T-helper 2 cell treated with Interferon-gamma antibody and Interleukin-4, amounts not matched to agents 5 μg/mL and 100 μg/mL, for 36 hours (primary cell): Measurements from ENCODE around the gene COBL.

Source experiments
- DNase-seq: peaks from one replicate; pipeline ENCODE4 v3.0.0; 2021; ENCODE audit warnings: low spot score
- H3K27ac Mint-ChIP-seq: one replicate; pipeline ENCODE4 v1.8.0; 2021; ENCODE audit warnings: mild to moderate bottlenecking, mixed read lengths
- H3K27me3 Mint-ChIP-seq: one replicate; pipeline ENCODE4 v1.8.0; 2021; ENCODE audit warnings: low read depth, mixed read lengths
- H3K36me3 Mint-ChIP-seq: one replicate; pipeline ENCODE4 v1.8.0; 2021; ENCODE audit warnings: low read depth, mixed read lengths
- H3K4me1 Mint-ChIP-seq: one replicate; pipeline ENCODE4 v1.8.0; 2021; ENCODE audit warnings: low read depth, mixed read lengths
- H3K4me3 Mint-ChIP-seq: one replicate; pipeline ENCODE4 v1.8.0; 2022; ENCODE audit warnings: mild to moderate bottlenecking, moderate library complexity, mixed read lengths
- H3K9me3 Mint-ChIP-seq: one replicate; pipeline ENCODE4 v1.8.0; 2021; ENCODE audit warnings: mixed read lengths

The COBL gene

DNA sequence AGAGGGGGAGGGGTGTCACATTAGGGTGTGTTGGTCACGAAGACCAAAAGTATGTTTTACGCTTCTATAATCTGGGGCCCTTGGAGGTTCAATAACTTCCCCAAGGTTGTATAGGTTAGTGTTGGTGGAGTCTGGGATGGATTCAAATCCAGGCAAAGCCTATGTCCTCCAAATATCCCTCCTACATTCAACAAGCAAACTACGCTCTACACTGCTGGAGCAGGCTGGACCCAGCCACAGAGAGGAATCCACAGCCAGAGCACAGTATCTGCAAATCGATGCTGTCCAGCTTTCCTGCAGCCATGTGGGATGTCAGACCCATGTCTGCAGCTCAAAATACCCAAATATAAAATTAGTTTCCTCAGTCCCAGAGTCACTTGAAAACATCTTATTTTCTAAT is 198.0 kb downstream of the COBL start:
- peaks cover 9% of the 10 kb centered on the region for H3K9me3 Mint-ChIP-seq
- H3K4me3 Mint-ChIP-seq, result no peak overlapping the region
- no peak for DNase-seq
- H3K4me1 Mint-ChIP-seq, result peaks cover 31% of the 10 kb centered on the region
- peaks cover 13% of the 10 kb centered on the region for H3K27me3 Mint-ChIP-seq
- H3K36me3 Mint-ChIP-seq, result no peaks in the 10 kb centered on the region
- no peak overlapping the region for H3K27ac Mint-ChIP-seq

DNA sequence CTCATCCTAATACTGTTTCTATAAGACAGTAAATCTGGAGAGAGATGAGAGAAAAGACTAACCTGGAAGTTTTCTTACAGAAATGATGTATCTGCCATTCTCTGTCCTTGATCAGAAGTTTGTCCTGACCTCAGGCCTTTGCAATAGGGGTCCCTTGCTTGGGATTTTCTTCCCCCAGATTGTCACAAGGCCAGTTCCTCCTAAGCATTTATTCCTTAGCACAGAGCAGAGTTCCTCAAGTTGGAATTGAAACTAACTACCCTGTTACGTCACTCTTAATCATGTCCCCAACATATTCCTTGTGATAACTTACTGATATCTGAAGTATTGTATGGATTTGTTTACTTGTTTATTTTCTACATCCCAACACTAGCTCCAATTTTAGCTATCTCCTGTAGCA is 202.1 kb downstream of the COBL start:
- H3K27ac Mint-ChIP-seq, result no peak overlapping the region
- no peaks in the 10 kb centered on the region for H3K36me3 Mint-ChIP-seq
- H3K4me3 Mint-ChIP-seq, result no peak overlapping the region
- DNase-seq, result no peak
- no peaks in the 10 kb centered on the region for H3K4me1 Mint-ChIP-seq
- H3K9me3 Mint-ChIP-seq, result peaks cover 9% of the 10 kb centered on the region
- H3K27me3 Mint-ChIP-seq, result peaks cover 16% of the 10 kb centered on the region

DNA sequence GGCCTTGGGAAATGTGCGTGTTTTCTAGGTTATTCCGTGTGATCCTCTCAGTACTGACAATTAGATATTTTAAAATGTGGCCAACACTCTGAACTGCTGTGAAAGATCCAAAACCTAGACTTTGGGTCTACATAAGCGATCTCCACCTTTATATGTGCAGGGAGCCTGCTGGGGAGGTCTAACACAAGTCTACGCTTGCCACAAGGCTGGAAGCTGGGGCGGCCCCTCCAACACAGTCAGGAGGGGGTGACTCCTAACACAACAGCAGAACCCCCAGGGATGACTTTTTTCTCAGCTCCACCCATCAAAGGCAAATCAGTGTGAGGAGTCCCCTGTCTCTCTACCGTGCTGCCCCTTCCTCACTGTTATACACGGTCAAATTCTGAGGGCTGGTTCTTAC is 202.6 kb downstream of the COBL start:
- H3K9me3 Mint-ChIP-seq, result peaks cover 9% of the 10 kb centered on the region

DNA sequence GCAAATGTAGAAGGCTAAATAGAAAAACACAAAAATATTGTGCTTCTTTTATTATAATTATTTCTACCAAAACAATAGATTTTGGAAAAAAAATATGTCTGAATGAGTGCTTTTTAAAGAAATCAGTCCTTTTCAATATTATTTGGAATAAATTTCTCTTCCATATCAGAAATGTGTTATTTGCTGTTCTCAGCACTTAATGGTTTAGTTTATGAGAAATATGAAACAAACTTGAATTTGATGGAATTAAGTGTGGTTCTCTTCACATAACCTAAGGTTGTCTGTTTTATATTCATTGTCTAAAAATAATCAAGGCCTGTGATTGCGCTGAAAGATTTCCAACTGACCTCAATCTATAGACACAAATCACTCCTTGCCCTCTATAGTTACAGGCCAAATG is 203.0 kb downstream of the COBL start:
- H3K27me3 Mint-ChIP-seq, result peaks cover 16% of the 10 kb centered on the region

More for the DNA sequence above, 202.6 kb downstream of the COBL start:
- no peaks in the 10 kb centered on the region for H3K4me1 Mint-ChIP-seq
- H3K36me3 Mint-ChIP-seq, result no peaks in the 10 kb centered on the region
- H3K27me3 Mint-ChIP-seq, result peaks cover 16% of the 10 kb centered on the region
- no peak overlapping the region for H3K27ac Mint-ChIP-seq
- no peak overlapping the region for H3K4me3 Mint-ChIP-seq
- DNase-seq, result no peak

DNA sequence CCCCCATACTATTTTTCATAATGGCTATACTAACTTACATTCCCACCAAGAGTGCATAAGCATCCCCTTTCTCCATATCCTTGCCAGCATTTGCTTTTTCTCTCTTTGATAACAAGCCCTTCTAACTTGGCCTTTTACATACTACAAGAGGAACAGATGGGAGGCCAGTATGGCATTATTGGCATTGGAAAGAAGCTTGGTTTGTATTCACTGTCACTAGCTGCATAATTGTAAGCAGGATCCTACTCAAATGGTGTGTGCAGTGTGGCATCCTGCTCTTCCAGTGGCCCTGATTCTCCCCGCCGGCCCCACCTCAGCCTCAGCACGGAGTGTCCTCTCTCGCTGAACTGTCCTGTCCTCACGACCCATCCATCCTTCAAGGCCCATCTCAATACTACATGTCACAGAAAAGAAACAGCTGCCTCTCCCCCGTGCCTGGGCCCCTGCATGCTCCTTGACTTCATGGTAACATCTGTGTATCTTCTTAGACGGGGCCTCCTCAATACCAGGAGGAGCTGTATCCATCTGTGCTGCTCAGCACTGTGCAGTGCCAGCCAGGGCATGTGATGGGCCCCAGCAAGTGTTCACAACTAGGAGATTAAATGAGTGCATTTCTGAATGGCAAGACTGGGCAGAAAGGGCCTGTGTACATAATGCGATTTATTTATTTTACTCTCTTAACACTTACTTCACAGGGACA is 205.2 kb downstream of the COBL start:
- H3K27ac Mint-ChIP-seq, result no peak overlapping the region
- DNase-seq, result no peak

More for the DNA sequence above, 203.0 kb downstream of the COBL start:
- Mint-ChIP-seq H3K9me3 (peaks cover 9% of the 10 kb centered on the region), H3K36me3 (no peaks in the 10 kb centered on the region), H3K4me3 (no peak overlapping the region), H3K4me1 (no peaks in the 10 kb centered on the region), H3K27ac (no peak overlapping the region)
- no peak for DNase-seq

DNA sequence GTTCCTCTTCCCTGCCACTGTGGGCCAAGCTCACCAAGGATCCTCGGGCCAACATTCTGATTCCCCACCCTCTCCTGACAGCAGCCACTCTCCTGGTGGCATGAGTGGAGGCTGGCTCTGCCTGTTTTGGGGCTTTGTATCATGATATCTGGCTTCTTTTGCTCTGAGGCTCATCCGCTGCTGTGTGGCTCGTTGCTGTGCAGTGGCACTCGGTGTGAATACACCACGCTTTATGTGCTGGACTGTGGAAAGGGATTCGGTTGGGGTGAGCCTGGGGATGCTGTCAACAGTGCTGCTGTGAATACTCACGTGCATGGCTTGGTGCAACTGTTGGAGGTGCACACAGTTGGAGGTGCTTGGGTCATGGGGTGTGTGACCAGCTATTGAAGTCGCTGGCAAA is 208.5 kb downstream of the COBL start:
- Mint-ChIP-seq H3K4me3 (no peak overlapping the region), H3K4me1 (no peaks in the 10 kb centered on the region), H3K36me3 (no peaks in the 10 kb centered on the region), H3K27ac (no peak overlapping the region), H3K9me3 (no peaks in the 10 kb centered on the region), H3K27me3 (peaks cover 3% of the 10 kb centered on the region)
- no peak for DNase-seq

More for the DNA sequence above, 205.2 kb downstream of the COBL start:
- Mint-ChIP-seq H3K36me3 (no peaks in the 10 kb centered on the region), H3K27me3 (peaks cover 16% of the 10 kb centered on the region), H3K9me3 (peaks cover 9% of the 10 kb centered on the region), H3K4me1 (no peaks in the 10 kb centered on the region), H3K4me3 (no peak overlapping the region)

DNA sequence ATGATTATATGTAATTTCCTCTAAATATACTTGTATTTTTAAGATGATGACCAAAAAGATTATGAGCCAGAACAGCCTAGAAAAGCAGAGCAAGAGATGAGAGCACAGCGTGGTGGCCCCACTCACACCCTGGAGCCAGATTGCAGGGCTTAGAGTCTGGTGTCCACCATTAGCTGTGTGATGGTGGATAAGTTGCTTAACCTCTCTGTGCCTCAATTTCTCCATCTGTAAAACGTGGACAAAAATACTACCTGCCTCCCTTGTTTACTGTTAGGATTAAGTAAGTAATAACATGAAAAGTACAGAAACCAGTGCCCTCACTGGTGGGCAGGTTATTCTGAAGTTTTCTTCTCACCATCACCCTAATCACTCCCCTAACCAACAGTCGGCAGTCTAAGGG is 212.3 kb downstream of the COBL start:
- no peaks in the 10 kb centered on the region for H3K9me3 Mint-ChIP-seq
- no peak for DNase-seq
- H3K27me3 Mint-ChIP-seq, result peaks cover 2% of the 10 kb centered on the region
- H3K36me3 Mint-ChIP-seq, result no peaks in the 10 kb centered on the region
- H3K4me3 Mint-ChIP-seq, result no peak overlapping the region
- no peaks in the 10 kb centered on the region for H3K4me1 Mint-ChIP-seq
- no peak overlapping the region for H3K27ac Mint-ChIP-seq

DNA sequence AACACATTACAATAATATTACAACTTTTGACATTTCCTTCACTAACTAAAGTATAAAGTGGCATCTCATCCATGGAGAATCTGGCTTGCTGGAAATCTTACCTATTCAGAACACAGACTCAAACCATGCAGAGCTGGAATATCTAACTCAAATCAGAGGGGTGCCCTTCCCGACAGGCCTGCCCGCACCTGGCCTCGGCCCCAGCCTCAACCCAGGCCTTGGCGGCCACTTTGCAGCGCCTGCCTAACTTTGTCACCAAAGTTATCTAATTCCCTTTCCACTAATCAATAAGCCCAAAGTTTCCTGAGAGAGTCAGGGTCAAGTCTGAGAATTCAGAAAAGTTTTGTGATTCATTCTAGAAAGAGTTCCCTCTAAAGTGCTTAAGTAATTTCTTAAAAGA is 212.9 kb downstream of the COBL start:
- H3K4me1 Mint-ChIP-seq, result no peaks in the 10 kb centered on the region
- no peak overlapping the region for H3K27ac Mint-ChIP-seq
- no peak overlapping the region for H3K4me3 Mint-ChIP-seq
- no peaks in the 10 kb centered on the region for H3K36me3 Mint-ChIP-seq
- peaks cover 2% of the 10 kb centered on the region for H3K27me3 Mint-ChIP-seq
- H3K9me3 Mint-ChIP-seq, result peaks cover 2% of the 10 kb centered on the region
- DNase-seq, result no peak

DNA sequence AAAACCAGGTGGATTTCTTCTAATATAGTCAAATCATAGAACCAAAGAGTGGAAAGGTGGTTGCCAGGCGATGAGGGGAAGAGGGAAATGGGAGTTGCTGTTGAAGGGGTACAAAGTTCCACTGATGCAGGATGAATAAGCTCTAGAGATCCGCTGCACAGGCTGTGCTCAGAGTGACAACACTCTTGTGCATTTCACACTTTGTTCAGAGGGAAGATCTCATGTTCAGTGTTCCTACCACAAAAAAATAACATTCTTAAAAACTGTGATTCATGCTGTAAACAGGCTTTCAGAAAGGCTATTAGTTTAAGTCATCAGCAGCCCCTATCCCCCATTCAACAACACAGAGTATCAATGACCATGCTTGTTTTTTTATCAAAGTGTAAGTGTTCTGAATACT is 213.8 kb downstream of the COBL start:
- Mint-ChIP-seq H3K4me3 (no peak overlapping the region), H3K27ac (no peak overlapping the region), H3K27me3 (peaks cover 2% of the 10 kb centered on the region), H3K36me3 (no peaks in the 10 kb centered on the region), H3K4me1 (no peaks in the 10 kb centered on the region), H3K9me3 (peaks cover 11% of the 10 kb centered on the region)
- DNase-seq, result no peak

DNA sequence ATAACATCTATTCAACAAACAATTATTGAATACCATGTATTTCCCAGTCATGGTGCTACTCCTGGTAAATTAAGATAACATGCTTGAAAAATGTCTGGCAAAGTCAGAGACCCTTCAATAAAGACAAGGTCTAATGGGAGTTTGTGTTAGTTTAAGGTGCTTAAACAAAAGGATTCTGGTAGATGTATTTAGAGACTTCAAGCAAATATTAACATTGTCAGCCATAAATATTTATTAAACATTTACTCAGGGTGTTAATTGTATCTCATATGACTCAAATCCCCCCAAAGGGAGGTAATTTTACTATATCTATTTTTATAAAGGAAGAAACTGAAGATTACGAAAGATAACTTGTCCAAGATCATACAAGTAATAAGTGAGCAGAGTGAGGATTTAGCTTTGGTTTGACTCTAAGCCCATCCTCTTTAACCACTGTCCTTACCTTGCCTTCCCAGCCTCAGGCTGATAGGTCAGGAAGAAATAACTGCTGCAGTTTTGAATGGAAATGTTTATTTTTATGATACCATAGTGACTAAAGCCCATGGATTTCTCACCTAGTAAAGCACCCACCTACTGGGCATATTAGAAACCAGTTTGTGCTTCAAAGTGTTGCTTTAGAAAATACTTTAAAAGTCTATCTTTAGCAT is 215.4 kb downstream of the COBL start:
- Mint-ChIP-seq H3K4me1 (no peaks in the 10 kb centered on the region), H3K9me3 (peaks cover 16% of the 10 kb centered on the region), H3K36me3 (no peaks in the 10 kb centered on the region), H3K27ac (no peak overlapping the region), H3K4me3 (no peak overlapping the region), H3K27me3 (peaks cover 5% of the 10 kb centered on the region)
- no peak for DNase-seq

DNA sequence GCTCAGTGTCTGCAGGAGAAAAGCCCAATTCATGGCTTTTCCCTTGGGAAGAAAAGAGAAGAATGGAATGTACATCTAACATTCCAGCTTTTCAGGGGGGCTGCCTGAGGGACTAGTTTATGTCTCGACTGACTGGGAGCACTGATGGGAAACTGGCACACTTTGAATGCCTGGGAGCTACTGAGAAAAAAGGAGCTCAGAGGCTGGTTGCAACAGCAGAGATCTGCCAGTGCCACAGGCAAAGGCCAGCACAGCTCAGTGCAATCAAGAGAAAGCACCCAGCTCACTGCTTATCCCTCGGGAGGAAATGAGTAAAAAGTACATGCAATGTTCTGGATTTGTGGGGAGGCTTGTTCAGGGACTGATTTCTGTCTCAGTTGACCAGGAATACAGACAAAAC is 226.2 kb downstream of the COBL start:
- no peak overlapping the region for H3K4me3 Mint-ChIP-seq
- no peak for DNase-seq
- no peaks in the 10 kb centered on the region for H3K36me3 Mint-ChIP-seq
- H3K27me3 Mint-ChIP-seq, result peaks cover 8% of the 10 kb centered on the region
- H3K27ac Mint-ChIP-seq, result no peak overlapping the region
- H3K9me3 Mint-ChIP-seq, result peaks cover 20% of the 10 kb centered on the region
- no peaks in the 10 kb centered on the region for H3K4me1 Mint-ChIP-seq

DNA sequence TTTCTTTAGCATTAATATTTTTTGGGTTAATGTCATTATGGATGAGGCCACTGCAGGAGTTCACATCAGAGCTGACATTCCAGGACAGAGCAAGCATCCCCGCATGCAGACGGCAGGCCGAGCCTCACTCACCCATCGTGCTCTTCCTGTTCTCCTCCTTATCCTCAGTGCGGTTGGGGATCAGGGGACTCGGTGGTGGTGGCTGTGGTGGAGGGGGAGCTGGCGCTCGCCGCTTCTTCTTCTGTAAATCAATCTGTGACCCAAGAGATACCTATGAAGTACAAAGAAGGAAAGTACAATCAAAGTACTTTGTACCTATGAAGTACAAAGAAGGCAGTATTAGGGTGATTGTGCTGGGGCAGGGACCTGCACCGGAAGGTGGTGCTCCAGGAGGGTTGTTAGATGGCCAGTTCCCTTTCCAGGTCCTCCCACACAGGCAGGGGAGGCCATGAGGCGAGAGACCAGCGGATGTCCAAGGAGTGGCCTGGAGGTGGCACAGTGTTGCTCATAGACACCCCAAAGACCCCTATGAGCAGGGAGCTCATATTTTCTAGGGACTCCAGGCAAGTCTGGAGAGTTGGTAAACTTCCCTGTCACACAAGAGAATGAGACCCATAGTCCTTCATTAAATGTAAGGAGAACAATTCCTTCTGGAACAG is 231.4 kb downstream of the COBL start:
- no peak for DNase-seq
- H3K9me3 Mint-ChIP-seq, result peaks cover 4% of the 10 kb centered on the region
- H3K4me1 Mint-ChIP-seq, result no peaks in the 10 kb centered on the region
- no peak overlapping the region for H3K4me3 Mint-ChIP-seq
- H3K27ac Mint-ChIP-seq, result no peak overlapping the region
- peaks cover 2% of the 10 kb centered on the region for H3K27me3 Mint-ChIP-seq
- H3K36me3 Mint-ChIP-seq, result no peaks in the 10 kb centered on the region

DNA sequence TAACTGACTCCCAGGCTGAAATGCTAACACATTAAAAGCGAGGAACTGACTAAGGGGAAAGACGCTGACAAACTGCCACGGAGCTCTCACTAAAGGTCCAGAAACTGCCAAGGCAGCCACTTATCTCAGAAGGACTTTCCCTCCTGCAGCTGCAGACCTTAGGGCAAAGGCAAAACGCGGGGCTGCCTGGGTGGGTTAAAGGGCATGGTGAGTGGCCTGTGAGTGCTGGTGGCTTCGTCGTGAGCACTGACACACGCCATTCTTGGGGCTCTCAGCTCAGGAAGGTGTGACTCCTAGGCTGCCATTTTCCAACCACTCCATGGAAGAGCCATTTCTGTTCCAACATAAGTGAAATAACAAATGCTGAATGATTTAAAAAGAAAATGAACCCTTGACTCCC is 232.5 kb downstream of the COBL start:
- H3K4me1 Mint-ChIP-seq, result no peaks in the 10 kb centered on the region
- H3K27ac Mint-ChIP-seq, result no peak overlapping the region
- H3K36me3 Mint-ChIP-seq, result no peaks in the 10 kb centered on the region
- no peak for DNase-seq
- H3K4me3 Mint-ChIP-seq, result no peak overlapping the region
- H3K9me3 Mint-ChIP-seq, result no peaks in the 10 kb centered on the region
- peaks cover 2% of the 10 kb centered on the region for H3K27me3 Mint-ChIP-seq

DNA sequence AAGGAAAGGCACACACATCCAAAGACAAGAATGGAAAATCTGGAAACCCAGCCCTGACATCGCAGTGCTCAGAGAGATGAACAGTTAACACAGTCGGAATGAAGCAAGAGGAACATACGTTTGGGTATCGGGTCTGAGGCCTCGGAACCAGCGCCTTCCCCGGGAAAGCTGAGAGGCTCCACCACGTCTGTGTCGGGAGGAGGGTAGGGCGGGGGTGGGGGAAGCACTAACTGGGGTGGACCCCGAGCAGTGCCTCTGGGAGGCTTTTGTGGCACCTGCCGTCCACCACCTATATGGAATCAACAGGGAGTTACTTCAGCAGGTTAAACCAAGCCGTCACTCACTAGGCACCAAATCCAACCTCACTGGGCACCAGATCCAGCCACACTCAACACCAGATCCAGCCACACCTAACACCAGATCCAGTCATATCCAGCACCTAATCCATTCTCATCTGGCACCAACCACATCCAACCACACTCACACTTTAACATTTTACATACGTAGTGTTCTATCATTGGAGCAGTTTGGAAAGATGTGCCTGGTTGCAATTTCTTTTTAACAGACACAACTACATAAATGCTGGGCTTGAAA is 233.6 kb downstream of the COBL start:
- H3K4me3 Mint-ChIP-seq, result no peak overlapping the region
- no peak for DNase-seq
- H3K9me3 Mint-ChIP-seq, result no peaks in the 10 kb centered on the region
- H3K36me3 Mint-ChIP-seq, result no peaks in the 10 kb centered on the region
- peaks cover 2% of the 10 kb centered on the region for H3K27me3 Mint-ChIP-seq
- H3K4me1 Mint-ChIP-seq, result no peaks in the 10 kb centered on the region
- no peak overlapping the region for H3K27ac Mint-ChIP-seq
